ENCODE data around the gene CLPX. TPM values are rescaled to one million over a fixed set of nuclear protein-coding genes. Genes with fewer than 3 reads are reported as not detected.

CLPX gene
- total and polyA plus RNA-seq, 9 of the 15 experiments (the other 6 are each of a cell fraction or from before 2014, with no cell fraction given): 11.2 to 83.3 (median 51.3) TPM

DNA sequence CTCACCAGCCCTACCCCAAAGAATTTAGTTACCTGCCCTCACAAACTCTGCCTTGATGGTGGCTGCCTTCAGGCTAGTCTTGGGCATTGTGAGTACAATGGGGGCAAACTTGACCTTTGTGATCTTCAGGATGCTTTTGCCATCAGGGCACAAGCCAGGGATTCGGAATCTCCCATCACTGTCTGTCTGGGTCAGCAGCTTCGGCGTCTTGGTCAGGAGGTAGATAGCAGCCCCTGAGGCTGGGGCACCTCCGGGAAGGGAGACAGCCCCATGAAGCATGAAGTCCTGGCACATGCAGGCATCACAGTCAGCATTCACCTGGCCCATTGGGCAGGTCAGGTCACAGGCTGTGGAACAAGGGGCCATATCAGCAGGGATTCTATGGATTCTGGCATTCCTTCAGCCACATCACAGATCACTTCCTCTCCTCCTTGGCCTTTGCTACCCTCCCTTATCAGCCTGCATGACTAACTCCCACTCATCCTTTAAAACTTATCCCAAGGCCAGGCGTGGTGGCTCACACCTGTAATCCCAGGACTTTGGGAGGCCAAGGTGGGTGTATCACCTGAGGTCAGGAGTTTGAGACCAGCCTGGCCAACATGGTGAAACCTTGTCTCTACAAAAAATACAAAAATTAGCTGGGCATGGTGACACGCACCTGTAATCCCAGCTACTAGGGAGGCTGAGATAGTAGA, 19.2 kb upstream of the CLPX start (continued):
- TF ChIP-seq, protein P1, sequence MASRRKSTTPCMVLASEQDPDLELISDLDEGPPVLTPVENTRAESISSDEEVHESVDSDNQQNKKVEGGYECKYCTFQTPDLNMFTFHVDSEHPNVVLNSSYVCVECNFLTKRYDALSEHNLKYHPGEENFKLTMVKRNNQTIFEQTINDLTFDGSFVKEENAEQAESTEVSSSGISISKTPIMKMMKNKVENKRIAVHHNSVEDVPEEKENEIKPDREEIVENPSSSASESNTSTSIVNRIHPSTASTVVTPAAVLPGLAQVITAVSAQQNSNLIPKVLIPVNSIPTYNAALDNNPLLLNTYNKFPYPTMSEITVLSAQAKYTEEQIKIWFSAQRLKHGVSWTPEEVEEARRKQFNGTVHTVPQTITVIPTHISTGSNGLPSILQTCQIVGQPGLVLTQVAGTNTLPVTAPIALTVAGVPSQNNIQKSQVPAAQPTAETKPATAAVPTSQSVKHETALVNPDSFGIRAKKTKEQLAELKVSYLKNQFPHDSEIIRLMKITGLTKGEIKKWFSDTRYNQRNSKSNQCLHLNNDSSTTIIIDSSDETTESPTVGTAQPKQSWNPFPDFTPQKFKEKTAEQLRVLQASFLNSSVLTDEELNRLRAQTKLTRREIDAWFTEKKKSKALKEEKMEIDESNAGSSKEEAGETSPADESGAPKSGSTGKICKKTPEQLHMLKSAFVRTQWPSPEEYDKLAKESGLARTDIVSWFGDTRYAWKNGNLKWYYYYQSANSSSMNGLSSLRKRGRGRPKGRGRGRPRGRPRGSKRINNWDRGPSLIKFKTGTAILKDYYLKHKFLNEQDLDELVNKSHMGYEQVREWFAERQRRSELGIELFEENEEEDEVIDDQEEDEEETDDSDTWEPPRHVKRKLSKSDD (conservative IDR thresholded peaks at IDR 0.05; ENCODE audit: low read length): no peak
- TF ChIP-seq ARID1B (IDR thresholded peaks at IDR 0.05) (peak; percentile 34; the same call in 1 of the 2 replicates), LARP7 (IDR thresholded peaks at IDR 0.05) (no peak), RBM25 (IDR thresholded peaks at IDR 0.05; ENCODE audit: low read depth, low read length, severe bottlenecking) (no peak), PCBP1 (IDR thresholded peaks at IDR 0.05; ENCODE audit: low read depth, low read length, poor library complexity, severe bottlenecking) (no peak), TEAD2 (tag; IDR thresholded peaks at IDR 0.05) (no peak), ARID3A (IDR thresholded peaks at IDR 0.05; ENCODE audit: borderline replicate concordance, low read depth, low read length) (no peak), RCOR1 (IDR thresholded peaks at IDR 0.05; ENCODE audit: borderline replicate concordance in 1 of 2, low read depth in 2 of 2, low read length in 2 of 2) (no peak), SMARCA4 (IDR thresholded peaks at IDR 0.05) (no peak), ZNF695 (CRISPR knock-in tag; IDR thresholded peaks at IDR 0.05) (no peak), ZEB2 (IDR thresholded peaks at IDR 0.05) (peak; percentile 78)
- TF ChIP-seq, protein P2, sequence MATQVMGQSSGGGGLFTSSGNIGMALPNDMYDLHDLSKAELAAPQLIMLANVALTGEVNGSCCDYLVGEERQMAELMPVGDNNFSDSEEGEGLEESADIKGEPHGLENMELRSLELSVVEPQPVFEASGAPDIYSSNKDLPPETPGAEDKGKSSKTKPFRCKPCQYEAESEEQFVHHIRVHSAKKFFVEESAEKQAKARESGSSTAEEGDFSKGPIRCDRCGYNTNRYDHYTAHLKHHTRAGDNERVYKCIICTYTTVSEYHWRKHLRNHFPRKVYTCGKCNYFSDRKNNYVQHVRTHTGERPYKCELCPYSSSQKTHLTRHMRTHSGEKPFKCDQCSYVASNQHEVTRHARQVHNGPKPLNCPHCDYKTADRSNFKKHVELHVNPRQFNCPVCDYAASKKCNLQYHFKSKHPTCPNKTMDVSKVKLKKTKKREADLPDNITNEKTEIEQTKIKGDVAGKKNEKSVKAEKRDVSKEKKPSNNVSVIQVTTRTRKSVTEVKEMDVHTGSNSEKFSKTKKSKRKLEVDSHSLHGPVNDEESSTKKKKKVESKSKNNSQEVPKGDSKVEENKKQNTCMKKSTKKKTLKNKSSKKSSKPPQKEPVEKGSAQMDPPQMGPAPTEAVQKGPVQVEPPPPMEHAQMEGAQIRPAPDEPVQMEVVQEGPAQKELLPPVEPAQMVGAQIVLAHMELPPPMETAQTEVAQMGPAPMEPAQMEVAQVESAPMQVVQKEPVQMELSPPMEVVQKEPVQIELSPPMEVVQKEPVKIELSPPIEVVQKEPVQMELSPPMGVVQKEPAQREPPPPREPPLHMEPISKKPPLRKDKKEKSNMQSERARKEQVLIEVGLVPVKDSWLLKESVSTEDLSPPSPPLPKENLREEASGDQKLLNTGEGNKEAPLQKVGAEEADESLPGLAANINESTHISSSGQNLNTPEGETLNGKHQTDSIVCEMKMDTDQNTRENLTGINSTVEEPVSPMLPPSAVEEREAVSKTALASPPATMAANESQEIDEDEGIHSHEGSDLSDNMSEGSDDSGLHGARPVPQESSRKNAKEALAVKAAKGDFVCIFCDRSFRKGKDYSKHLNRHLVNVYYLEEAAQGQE (IDR thresholded peaks at IDR 0.05; ENCODE audit: borderline replicate concordance): no peak
- TF ChIP-seq, protein P2 (CRISPR knock-in tag; IDR thresholded peaks at IDR 0.05; ENCODE audit: low read depth): no peak

Data from K562 (cell line).